Cardiac fibroblast (primary cell): ENCODE measurements around the gene EXOC3.

Experiments used
- DNase-seq, 2 donors: peaks; one replicate each; pipeline versions ENCODE4 v3.0.0 to v3.0.0-alpha.2; 2010; ENCODE audit warnings: low read depth in 2 of 2
- H3K4me3 ChIP-seq, 2 donors: replicated peaks in 1 of 2; 1 replicate in 1 of 2; 2 replicates in 1 of 2; pipeline ENCODE4 v1.5.1; 2011; ENCODE audit warnings: low read depth in 2 of 2, low read length in 2 of 2, mild to moderate bottlenecking in 2 of 2, moderate library complexity in 1 of 2
- TF ChIP-seq, protein P1 (sequence below): IDR thresholded peaks from one replicate; pipeline ENCODE4 v1.5.1; 2011; ENCODE audit warnings: low read depth, mild to moderate bottlenecking, low read length, inconsistent platforms

Gene EXOC3

DNA sequence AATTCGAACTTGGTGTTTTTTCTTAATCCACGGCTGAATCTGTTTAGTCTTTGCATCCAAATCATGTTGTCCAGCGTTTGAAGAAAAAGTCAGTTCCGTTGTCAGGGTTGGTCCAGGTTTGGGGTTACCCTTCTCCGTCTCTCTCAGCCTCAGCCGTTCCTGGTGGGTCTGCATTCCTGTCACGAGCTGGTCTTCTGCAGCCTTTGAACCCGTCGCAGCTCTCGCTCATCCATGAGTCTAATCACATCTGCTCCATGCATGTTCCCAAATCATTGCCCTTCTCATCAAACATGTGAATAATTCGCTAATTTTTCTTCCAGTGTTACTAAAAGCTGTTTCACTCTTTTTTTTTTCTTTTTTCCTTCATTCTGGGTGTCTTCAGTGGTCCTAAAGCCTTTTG is 39.0 kb upstream of the EXOC3 start:
- TF ChIP-seq, protein P1, sequence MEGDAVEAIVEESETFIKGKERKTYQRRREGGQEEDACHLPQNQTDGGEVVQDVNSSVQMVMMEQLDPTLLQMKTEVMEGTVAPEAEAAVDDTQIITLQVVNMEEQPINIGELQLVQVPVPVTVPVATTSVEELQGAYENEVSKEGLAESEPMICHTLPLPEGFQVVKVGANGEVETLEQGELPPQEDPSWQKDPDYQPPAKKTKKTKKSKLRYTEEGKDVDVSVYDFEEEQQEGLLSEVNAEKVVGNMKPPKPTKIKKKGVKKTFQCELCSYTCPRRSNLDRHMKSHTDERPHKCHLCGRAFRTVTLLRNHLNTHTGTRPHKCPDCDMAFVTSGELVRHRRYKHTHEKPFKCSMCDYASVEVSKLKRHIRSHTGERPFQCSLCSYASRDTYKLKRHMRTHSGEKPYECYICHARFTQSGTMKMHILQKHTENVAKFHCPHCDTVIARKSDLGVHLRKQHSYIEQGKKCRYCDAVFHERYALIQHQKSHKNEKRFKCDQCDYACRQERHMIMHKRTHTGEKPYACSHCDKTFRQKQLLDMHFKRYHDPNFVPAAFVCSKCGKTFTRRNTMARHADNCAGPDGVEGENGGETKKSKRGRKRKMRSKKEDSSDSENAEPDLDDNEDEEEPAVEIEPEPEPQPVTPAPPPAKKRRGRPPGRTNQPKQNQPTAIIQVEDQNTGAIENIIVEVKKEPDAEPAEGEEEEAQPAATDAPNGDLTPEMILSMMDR = no peak
- DNase-seq = no peak
- no peak overlapping the region for H3K4me3 ChIP-seq

GRCh38 chr5:404666-405241 is 38.2 kb upstream of the EXOC3 start:
- no peak overlapping the region for H3K4me3 ChIP-seq
- no peak for DNase-seq
- TF ChIP-seq, protein P1 = no peak

DNA sequence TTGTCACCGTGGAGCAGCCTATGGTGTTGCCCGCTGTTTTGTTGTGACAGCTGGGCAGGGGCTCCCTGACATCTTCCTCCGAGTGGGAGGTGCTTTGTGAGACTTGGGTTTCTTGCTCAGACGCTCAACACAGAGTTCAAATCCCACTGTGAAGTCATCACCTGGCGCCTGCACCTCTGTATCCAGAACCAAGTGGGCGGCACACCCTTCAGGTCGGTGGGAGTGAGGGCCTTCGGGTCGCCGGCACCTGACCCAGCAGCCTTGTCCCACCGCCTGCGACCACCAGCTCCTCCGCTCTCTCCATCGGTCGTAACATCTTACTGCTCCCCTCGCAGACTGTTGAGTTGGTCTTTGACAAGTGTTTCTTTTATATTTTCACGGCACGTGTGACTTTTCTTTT is 37.6 kb upstream of the EXOC3 start:
- no peak for DNase-seq
- TF ChIP-seq, protein P1 = no peak
- H3K4me3 ChIP-seq = no peak overlapping the region

- no peak for DNase-seq
- TF ChIP-seq, protein P1 = no peak
- no peak overlapping the region for H3K4me3 ChIP-seq
These were observed 36.9 kb upstream of the EXOC3 start for GRCh38 chr5:406041-406440.

- TF ChIP-seq, protein P1 = no peak
- no peak overlapping the region for H3K4me3 ChIP-seq
These were observed 35.9 kb upstream of the EXOC3 start for GRCh38 chr5:407051-407450.

DNA sequence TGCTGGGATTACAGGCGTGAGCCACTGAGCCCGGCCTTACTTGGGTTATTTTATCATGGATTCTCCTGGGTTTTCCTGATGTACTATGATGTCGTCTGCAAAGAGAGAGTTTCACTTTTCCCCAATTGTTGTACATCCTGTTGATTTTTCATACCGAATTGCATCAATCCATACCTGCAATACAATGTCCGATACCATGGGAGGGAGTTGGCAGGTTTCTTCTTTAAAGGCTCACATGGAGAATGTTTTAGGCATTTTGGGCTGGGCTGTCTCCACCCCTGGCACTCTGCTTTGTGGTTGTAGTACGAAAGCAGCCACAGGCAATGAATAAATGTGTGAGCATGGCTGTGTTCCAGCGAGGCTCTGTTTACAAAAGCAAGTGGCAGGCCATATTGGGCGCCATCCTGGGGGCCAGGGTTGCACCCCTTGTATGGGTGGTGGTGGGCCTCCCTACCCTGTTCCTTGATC is 35.1 kb upstream of the EXOC3 start:
- TF ChIP-seq, protein P1 = no peak
- DNase-seq = no peak
- H3K4me3 ChIP-seq = no peak overlapping the region

More at GRCh38 chr5:407051-407450, 35.9 kb upstream of the EXOC3 start:
- DNase-seq = no peak

GRCh38 chr5:410911-411517 is 32.0 kb upstream of the EXOC3 start:
- no peak overlapping the region for H3K4me3 ChIP-seq
- peak in 1 of 2 donors; percentile 15 for DNase-seq

More at GRCh38 chr5:410911-411517, 32.0 kb upstream of the EXOC3 start:
- TF ChIP-seq, protein P1 = no peak
